ENCODE results near the gene CDHR4. TPM values are rescaled to one million over a fixed set of nuclear protein-coding genes. Genes with fewer than 3 reads are reported as not detected.
"Not testable (repeated sequence)": the region's sequence is repeated elsewhere in the genome, so short reads cannot be mapped to it uniquely, and the experiment has no call there.

CDHR4 gene
- total RNA-seq, 1 donor from 2014 or later: 0.42 TPM

DNA sequence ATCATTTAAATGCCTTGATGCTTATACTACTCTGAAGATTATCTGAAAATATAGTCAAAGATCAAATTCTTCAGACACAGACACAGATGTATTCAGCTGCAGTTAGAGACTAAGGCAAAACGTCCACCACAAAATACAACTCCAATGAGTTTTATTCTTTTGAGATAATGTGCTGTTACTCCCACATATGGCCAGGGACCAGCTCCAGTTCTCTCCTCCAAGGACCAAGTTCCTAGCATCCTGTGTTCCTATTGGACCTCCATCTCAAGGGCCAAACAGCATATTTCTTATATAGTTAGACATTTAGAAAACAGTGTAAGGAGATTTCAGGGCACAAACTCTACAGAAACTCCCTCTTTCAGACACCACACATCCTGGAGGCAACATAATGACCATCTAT lies 40.4 kb downstream of the CDHR4 start:
- no peak for DNase-seq (ENCODE audit: low spot score in 2 of 2, unreplicated experiment in 2 of 2)
- H3K4me3 Mint-ChIP-seq: no peak overlapping the region
- TF ChIP-seq, protein P1, sequence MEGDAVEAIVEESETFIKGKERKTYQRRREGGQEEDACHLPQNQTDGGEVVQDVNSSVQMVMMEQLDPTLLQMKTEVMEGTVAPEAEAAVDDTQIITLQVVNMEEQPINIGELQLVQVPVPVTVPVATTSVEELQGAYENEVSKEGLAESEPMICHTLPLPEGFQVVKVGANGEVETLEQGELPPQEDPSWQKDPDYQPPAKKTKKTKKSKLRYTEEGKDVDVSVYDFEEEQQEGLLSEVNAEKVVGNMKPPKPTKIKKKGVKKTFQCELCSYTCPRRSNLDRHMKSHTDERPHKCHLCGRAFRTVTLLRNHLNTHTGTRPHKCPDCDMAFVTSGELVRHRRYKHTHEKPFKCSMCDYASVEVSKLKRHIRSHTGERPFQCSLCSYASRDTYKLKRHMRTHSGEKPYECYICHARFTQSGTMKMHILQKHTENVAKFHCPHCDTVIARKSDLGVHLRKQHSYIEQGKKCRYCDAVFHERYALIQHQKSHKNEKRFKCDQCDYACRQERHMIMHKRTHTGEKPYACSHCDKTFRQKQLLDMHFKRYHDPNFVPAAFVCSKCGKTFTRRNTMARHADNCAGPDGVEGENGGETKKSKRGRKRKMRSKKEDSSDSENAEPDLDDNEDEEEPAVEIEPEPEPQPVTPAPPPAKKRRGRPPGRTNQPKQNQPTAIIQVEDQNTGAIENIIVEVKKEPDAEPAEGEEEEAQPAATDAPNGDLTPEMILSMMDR (IDR thresholded peaks at IDR 0.05; ENCODE audit: unreplicated experiment): no peak
- H3K27me3 Mint-ChIP-seq (ENCODE audit: low read depth): no peaks in the 10 kb centered on the region
- H3K4me1 Mint-ChIP-seq: peaks cover 11% of the 10 kb centered on the region
- H3K36me3 Mint-ChIP-seq: peaks cover 3% of the 10 kb centered on the region
- H3K9me3 Mint-ChIP-seq: no peaks in the 10 kb centered on the region
- H3K27ac Mint-ChIP-seq: peak overlapping the region; percentile 49

DNA sequence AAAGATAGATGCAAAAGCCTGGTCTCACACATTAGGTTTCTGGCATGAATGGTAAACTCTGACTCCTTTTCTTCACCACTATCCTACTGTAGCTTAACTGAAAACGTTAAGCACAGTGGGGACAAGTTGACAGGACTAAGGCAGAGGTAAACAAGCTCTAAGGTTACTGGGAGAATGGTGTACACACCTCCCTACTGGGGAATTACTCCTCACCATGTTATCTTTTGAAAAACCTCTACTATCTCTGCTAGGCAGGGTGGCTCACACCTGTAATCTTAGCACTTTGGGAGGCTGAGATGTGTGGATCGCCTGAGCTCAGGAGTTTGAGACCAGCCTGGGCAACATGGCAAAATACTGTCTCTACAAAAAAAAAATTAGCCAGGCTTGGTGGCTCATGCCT lies 42.5 kb downstream of the CDHR4 start:
- TF ChIP-seq, protein P1 (IDR thresholded peaks at IDR 0.05; ENCODE audit: unreplicated experiment): no peak
- no peaks in the 10 kb centered on the region for H3K9me3 Mint-ChIP-seq
- no peak overlapping the region for H3K4me3 Mint-ChIP-seq
- peaks cover 19% of the 10 kb centered on the region for H3K4me1 Mint-ChIP-seq
- peaks cover 4% of the 10 kb centered on the region for H3K36me3 Mint-ChIP-seq
- H3K27me3 Mint-ChIP-seq (ENCODE audit: low read depth): no peaks in the 10 kb centered on the region
- DNase-seq (ENCODE audit: low spot score in 2 of 2, unreplicated experiment in 2 of 2): no peak
- no peak overlapping the region for H3K27ac Mint-ChIP-seq

DNA sequence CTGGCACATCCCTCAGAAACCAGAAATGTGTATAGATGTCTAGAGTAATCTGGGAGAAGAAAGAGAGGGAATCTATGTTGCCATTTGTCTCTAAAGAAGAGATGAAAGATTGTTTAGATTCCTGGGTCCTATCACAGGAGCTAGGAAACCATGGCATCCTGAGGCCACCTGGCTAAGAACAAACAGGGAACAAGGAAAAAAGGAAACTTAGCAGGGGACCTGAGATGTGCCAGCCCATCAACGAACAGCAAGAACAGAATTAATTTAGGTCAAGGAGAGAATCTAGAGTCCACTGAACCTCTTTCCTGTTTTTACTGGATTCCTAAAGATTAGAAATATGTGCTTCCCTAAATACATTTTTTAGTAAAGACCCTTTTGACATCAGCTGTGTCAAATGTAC lies 43.6 kb downstream of the CDHR4 start:
- no peak for DNase-seq (ENCODE audit: low spot score in 2 of 2, unreplicated experiment in 2 of 2)
- TF ChIP-seq, protein P1 (IDR thresholded peaks at IDR 0.05; ENCODE audit: unreplicated experiment): no peak
- H3K4me3 Mint-ChIP-seq: no peak overlapping the region
- no peaks in the 10 kb centered on the region for H3K9me3 Mint-ChIP-seq
- peak overlapping the region; percentile 52 for H3K27ac Mint-ChIP-seq
- peaks cover 19% of the 10 kb centered on the region for H3K4me1 Mint-ChIP-seq
- no peaks in the 10 kb centered on the region for H3K27me3 Mint-ChIP-seq (ENCODE audit: low read depth)
- H3K36me3 Mint-ChIP-seq: peaks cover 4% of the 10 kb centered on the region

DNA sequence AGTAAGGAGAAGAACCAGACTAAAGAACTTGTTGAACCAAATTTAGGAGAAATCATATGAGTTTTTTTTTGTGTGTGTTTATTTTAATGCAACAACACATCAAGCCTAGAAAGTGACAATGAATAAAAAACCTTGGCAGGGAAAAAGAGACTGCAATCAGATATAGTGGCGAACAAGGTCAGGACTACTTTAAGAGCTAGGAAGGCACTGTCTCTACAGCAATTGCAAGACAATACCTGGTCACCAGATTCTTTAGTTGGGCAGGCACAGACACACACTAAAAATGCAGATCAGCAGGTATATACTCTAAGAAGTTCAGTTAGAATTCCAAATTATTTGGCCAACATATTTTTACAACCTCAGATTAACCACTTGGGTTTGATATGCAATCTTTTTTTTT lies 45.1 kb downstream of the CDHR4 start:
- TF ChIP-seq, protein P1 (IDR thresholded peaks at IDR 0.05; ENCODE audit: unreplicated experiment): no peak
- no peaks in the 10 kb centered on the region for H3K9me3 Mint-ChIP-seq
- no peak for DNase-seq (ENCODE audit: low spot score in 2 of 2, unreplicated experiment in 2 of 2)
- H3K36me3 Mint-ChIP-seq: peaks cover 8% of the 10 kb centered on the region
- no peak overlapping the region for H3K27ac Mint-ChIP-seq
- peaks cover 18% of the 10 kb centered on the region for H3K4me1 Mint-ChIP-seq
- no peaks in the 10 kb centered on the region for H3K27me3 Mint-ChIP-seq (ENCODE audit: low read depth)
- no peak overlapping the region for H3K4me3 Mint-ChIP-seq

DNA sequence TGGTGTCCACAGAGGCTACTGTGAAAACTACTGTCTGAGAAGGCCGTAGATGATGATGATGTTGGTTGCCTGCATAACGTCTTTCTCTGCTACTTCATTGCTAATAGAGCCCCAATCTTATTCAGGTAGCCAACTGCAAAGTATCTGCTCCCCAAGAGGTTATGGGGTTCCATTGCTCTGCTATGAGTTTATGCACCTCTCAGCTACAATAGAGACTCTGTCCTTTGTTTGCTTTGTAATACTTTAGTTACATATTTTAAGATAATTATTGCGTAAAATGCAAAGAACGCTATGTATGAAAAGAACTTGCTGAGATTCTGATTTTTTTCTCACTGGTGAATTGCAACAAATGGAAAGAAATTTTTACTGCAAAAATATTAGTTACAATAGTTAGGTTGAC lies 48.2 kb downstream of the CDHR4 start:
- TF ChIP-seq, protein P1 (IDR thresholded peaks at IDR 0.05; ENCODE audit: unreplicated experiment): no peak
- DNase-seq (ENCODE audit: low spot score in 2 of 2, unreplicated experiment in 2 of 2): no peak
- Mint-ChIP-seq H3K4me1 (peaks cover 14% of the 10 kb centered on the region), H3K36me3 (peaks cover 11% of the 10 kb centered on the region), H3K27ac (no peak overlapping the region), H3K4me3 (no peak overlapping the region), H3K9me3 (no peaks in the 10 kb centered on the region), H3K27me3 (ENCODE audit: low read depth) (no peaks in the 10 kb centered on the region)

DNA sequence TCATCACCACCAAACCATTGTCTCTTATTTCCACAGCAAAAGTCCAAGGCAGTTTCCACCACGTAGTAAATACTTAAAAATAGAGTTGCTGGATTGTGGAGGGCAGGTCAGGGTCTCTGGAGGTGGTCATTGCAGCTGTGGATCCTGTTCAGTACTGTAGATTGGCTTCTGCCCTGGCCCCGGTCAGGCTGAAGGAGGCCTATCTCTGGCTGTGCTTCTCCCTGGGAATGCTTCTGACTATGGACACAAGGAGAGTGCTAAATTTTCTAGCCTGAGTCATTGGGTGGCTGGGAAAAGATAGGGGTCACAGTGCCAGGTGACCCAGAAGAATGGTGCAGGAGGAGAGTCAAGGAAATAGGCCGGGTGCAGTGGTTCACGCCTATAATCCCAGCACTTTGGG lies 49.6 kb downstream of the CDHR4 start:
- DNase-seq (ENCODE audit: low spot score in 2 of 2, unreplicated experiment in 2 of 2): no peak
- Mint-ChIP-seq H3K27me3 (ENCODE audit: low read depth) (no peaks in the 10 kb centered on the region), H3K4me1 (peaks cover 9% of the 10 kb centered on the region)

DNA sequence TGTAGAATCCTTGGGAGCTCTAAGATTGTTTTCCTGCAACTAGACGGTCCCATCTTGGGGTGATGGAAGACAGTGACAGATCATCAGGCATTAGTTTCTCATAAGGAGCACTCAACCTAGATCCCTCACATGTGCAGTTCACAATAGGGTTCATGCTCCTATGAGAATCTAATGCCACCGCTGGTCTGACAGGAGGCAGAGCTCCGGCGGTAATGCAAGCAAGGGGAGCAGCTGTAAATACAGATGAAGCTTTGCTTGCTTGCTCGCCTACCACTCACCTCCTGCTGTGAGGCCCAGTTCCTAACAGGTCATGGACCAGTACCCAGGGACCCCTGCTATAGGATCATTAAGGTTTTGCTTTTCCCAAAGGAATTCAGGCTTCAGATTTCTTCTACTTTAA lies 50.8 kb downstream of the CDHR4 start:
- Mint-ChIP-seq H3K27ac (peak overlapping the region; percentile 4), H3K36me3 (peaks cover 22% of the 10 kb centered on the region)
- H3K4me1 Mint-ChIP-seq; H3K4me3 Mint-ChIP-seq; DNase-seq (ENCODE audit: low spot score in 2 of 2, unreplicated experiment in 2 of 2); H3K27me3 Mint-ChIP-seq (ENCODE audit: low read depth); H3K9me3 Mint-ChIP-seq: not testable (repeated sequence)

More for the DNA sequence above, 49.6 kb downstream of the CDHR4 start:
- Mint-ChIP-seq H3K9me3 (no peaks in the 10 kb centered on the region), H3K27ac (no peak overlapping the region), H3K4me3 (no peak overlapping the region), H3K36me3 (peaks cover 14% of the 10 kb centered on the region)
- TF ChIP-seq, protein P1 (IDR thresholded peaks at IDR 0.05; ENCODE audit: unreplicated experiment): no peak
